HEK293 (cell line): Measurements from ENCODE around the gene TBRG1.

Source experiments
- CTCF ChIA-PET: fragments of 350-600 bp; formaldehyde crosslinking; extraction: SDS; loops from one replicate; lab custom pipeline; 2021; ENCODE audit warnings: antibody characterized with exemption; lab: Yijun Ruan, JAX
- POLR2A ChIA-PET: fragments of 300-600 bp; formaldehyde crosslinking; extraction: SDS; loops from one replicate; lab custom pipeline; 2020; ENCODE audit warnings: antibody characterized with exemption, inconsistent platforms; lab: Yijun Ruan, JAX
- H3K27ac ChIP-seq: fragments of 200-500 bp; sonication (Bioruptor generic); 2 replicates; pipeline ENCODE4 v1.5.1; 2014; ENCODE audit warnings: low read depth, low read length, control low read depth, inconsistent platforms; ENCODE audit errors: extremely low read depth
- H3K36me3 ChIP-seq, 2 experiments: fragments of 200-500 bp in 1 of 2; sonication (Bioruptor generic) in 1 of 2; 1 replicate in 1 of 2; 2 replicates in 1 of 2; pipeline ENCODE4 v1.5.1; 2014 to 2017; ENCODE audit warnings: inconsistent platforms in 2 of 2, low read length in 2 of 2; ENCODE audit not compliant: control insufficient read depth in 2 of 2, insufficient read depth in 1 of 2
- H3K4me1 ChIP-seq: fragments of 200-500 bp; sonication (Bioruptor generic); 2 replicates; pipeline ENCODE4 v1.5.1; 2014; ENCODE audit warnings: mild to moderate bottlenecking, low read length, inconsistent platforms; ENCODE audit not compliant: control insufficient read depth, insufficient read depth
- H3K4me3 ChIP-seq: 2 replicates; pipeline ENCODE4 v1.5.1; 2011; ENCODE audit warnings: low read depth, mild to moderate bottlenecking, control low read depth, low read length, moderate library complexity
- H3K9me3 ChIP-seq: fragments of 200-500 bp; sonication (Bioruptor generic); 2 replicates; pipeline ENCODE4 v1.5.1; 2014; ENCODE audit warnings: low read depth, low read length, inconsistent platforms; ENCODE audit not compliant: control insufficient read depth, insufficient read depth
- BCL11B ChIP-seq: fragments of 450-650 bp; formaldehyde crosslinking; IDR thresholded peaks from 2 replicates; pipeline ENCODE4 v1.5.1; 2016; ENCODE audit warnings: low read depth, missing biosample characterization, missing genetic modification characterization
- FEZF1 ChIP-seq: fragments of 450-650 bp; formaldehyde crosslinking; IDR thresholded peaks from 2 replicates; pipeline ENCODE4 v1.5.1; 2016; ENCODE audit warnings: missing biosample characterization, missing genetic modification characterization
- HOXA7 ChIP-seq: sonication (generic); formaldehyde crosslinking; IDR thresholded peaks from 2 replicates; pipeline ENCODE4 v1.8.1; 2022; ENCODE audit warnings: missing genetic modification reagents, borderline replicate concordance
- HOXD13 ChIP-seq: sonication (generic); formaldehyde crosslinking; IDR thresholded peaks from 2 replicates; pipeline ENCODE4 v1.8.0; 2022; ENCODE audit warnings: missing genetic modification reagents, borderline replicate concordance
- KLF8 ChIP-seq: fragments of 450-650 bp; formaldehyde crosslinking; IDR thresholded peaks from 2 replicates; pipeline ENCODE4 v1.5.1; 2016; ENCODE audit warnings: missing biosample characterization, missing genetic modification characterization
- PATZ1 ChIP-seq: fragments of 450-650 bp; formaldehyde crosslinking; IDR thresholded peaks from 2 replicates; pipeline ENCODE4 v1.5.1; 2016; ENCODE audit warnings: missing biosample characterization, missing genetic modification characterization
- PRDM2 ChIP-seq: fragments of 450-650 bp; formaldehyde crosslinking; IDR thresholded peaks from 2 replicates; pipeline ENCODE4 v1.5.1; 2016; ENCODE audit warnings: missing biosample characterization, missing genetic modification characterization, borderline replicate concordance
- SALL2 ChIP-seq: fragments of 450-650 bp; formaldehyde crosslinking; IDR thresholded peaks from 2 replicates; pipeline ENCODE4 v1.5.0; 2017; ENCODE audit warnings: missing biosample characterization, mild to moderate bottlenecking, missing genetic modification characterization, borderline replicate concordance
- ZBTB17 ChIP-seq: fragments of 450-650 bp; formaldehyde crosslinking; IDR thresholded peaks from 2 replicates; pipeline ENCODE4 v1.5.1; 2016; ENCODE audit warnings: missing biosample characterization, missing genetic modification characterization
- ZBTB26 ChIP-seq: fragments of 450-650 bp; formaldehyde crosslinking; optimal IDR thresholded peaks from 2 replicates; pipeline ENCODE3; 2016; ENCODE audit warnings: missing biosample characterization, mild to moderate bottlenecking, missing genetic modification characterization
- ZFHX2 ChIP-seq: fragments of 450-650 bp; formaldehyde crosslinking; conservative IDR thresholded peaks from 2 replicates; pipeline ENCODE4 v1.5.1; 2016; ENCODE audit warnings: missing biosample characterization, missing genetic modification characterization
- ZNF10 ChIP-seq: fragments of 450-650 bp; formaldehyde crosslinking; IDR thresholded peaks from 2 replicates; pipeline ENCODE4 v1.5.1; 2017; ENCODE audit warnings: missing biosample characterization, missing genetic modification characterization
- ZNF140 ChIP-seq: fragments of 450-650 bp; formaldehyde crosslinking; IDR thresholded peaks from 2 replicates; pipeline ENCODE4 v1.5.1; 2016; ENCODE audit warnings: missing biosample characterization, missing genetic modification characterization
- ZNF350 ChIP-seq: fragments of 450-650 bp; formaldehyde crosslinking; IDR thresholded peaks from 2 replicates; pipeline ENCODE4 v1.5.0; 2017; ENCODE audit warnings: missing biosample characterization, mild to moderate bottlenecking, missing genetic modification characterization
- ZNF585B ChIP-seq: fragments of 450-650 bp; formaldehyde crosslinking; IDR thresholded peaks from 2 replicates; pipeline ENCODE4 v1.5.1; 2016; ENCODE audit warnings: missing biosample characterization, missing genetic modification characterization
- ZNF596 ChIP-seq: fragments of 450-650 bp; IDR thresholded peaks from 2 replicates; pipeline ENCODE4 v1.5.0; 2018; ENCODE audit warnings: missing biosample characterization, mild to moderate bottlenecking, missing genetic modification characterization, moderate library complexity
- ZNF600 ChIP-seq: fragments of 450-650 bp; formaldehyde crosslinking; IDR thresholded peaks from 2 replicates; pipeline ENCODE4 v1.5.1; 2016; ENCODE audit warnings: missing biosample characterization, missing genetic modification characterization
- ZNF610 ChIP-seq: fragments of 450-650 bp; formaldehyde crosslinking; IDR thresholded peaks from 2 replicates; pipeline ENCODE4 v1.5.1; 2016; ENCODE audit warnings: missing biosample characterization, missing genetic modification characterization, borderline replicate concordance
- ZNF626 ChIP-seq: fragments of 450-650 bp; sonication (Bioruptor Pico); formaldehyde crosslinking; IDR thresholded peaks from 2 replicates; pipeline ENCODE4 v1.5.1; 2018; ENCODE audit warnings: missing biosample characterization, missing genetic modification characterization, inconsistent platforms
- ZNF639 ChIP-seq: fragments of 450-650 bp; formaldehyde crosslinking; IDR thresholded peaks from 2 replicates; pipeline ENCODE4 v1.5.1; 2016; ENCODE audit warnings: missing biosample characterization, missing genetic modification characterization
- ZNF658 ChIP-seq: fragments of 450-650 bp; formaldehyde crosslinking; IDR thresholded peaks from 2 replicates; pipeline ENCODE4; 2016; ENCODE audit warnings: missing biosample characterization, missing genetic modification characterization
- ZNF670 ChIP-seq: fragments of 450-650 bp; formaldehyde crosslinking; IDR thresholded peaks from 2 replicates; pipeline ENCODE4 v1.5.1; 2016; ENCODE audit warnings: missing biosample characterization, missing genetic modification characterization, low read depth
- ZNF677 ChIP-seq: fragments of 450-650 bp; IDR thresholded peaks from 2 replicates; pipeline ENCODE4 v1.5.0; 2018; ENCODE audit warnings: missing biosample characterization, mild to moderate bottlenecking, missing genetic modification characterization, moderate library complexity
- ZNF776 ChIP-seq: fragments of 450-650 bp; formaldehyde crosslinking; IDR thresholded peaks from 2 replicates; pipeline ENCODE4 v1.5.0; 2017; ENCODE audit warnings: missing biosample characterization, missing genetic modification characterization, borderline replicate concordance
- ZNF830 ChIP-seq: fragments of 450-650 bp; IDR thresholded peaks from 2 replicates; pipeline ENCODE4 v1.5.0; 2018; ENCODE audit warnings: missing biosample characterization, missing genetic modification characterization, low read depth, mild to moderate bottlenecking, moderate library complexity
- ZXDB ChIP-seq: fragments of 450-650 bp; formaldehyde crosslinking; IDR thresholded peaks from 2 replicates; pipeline ENCODE4 v1.5.1; 2016; ENCODE audit warnings: missing biosample characterization, missing genetic modification characterization

The TBRG1 gene

GRCh38 chr11:124629961-124630360 lies 7.3 kb downstream of the TBRG1 start:
- POLR2A ChIA-PET, result no interaction called here
- CTCF ChIA-PET, result interaction anchor here (3.3 kb wide), 1 partner anchor 14 kb away, joined by 19 read pairs; no protein-coding TSS in a partner anchor
- no peak for TF ChIP-seq BCL11B (tag by site-specific recombination)
- no peak for TF ChIP-seq ZNF140
- TF ChIP-seq HOXA7, result no peak
- TF ChIP-seq SALL2 (tag by site-specific recombination), result no peak
- no peak for TF ChIP-seq ZNF626 (tag by site-specific recombination)
- TF ChIP-seq ZNF677, result no peak
- TF ChIP-seq ZNF10 (tag by site-specific recombination), result no peak
- TF ChIP-seq PATZ1 (tag by site-specific recombination), result no peak
- no peak for TF ChIP-seq HOXD13 (CRISPR knock-in tag)
- no peak for TF ChIP-seq ZNF585B (tag by site-specific recombination)
- no peak for TF ChIP-seq ZXDB (tag by site-specific recombination)
- TF ChIP-seq, all 188 proteins: peak for 0
- H3K9me3 ChIP-seq, result no peaks in the 10 kb centered on the region
- H3K27ac ChIP-seq, result no peak overlapping the region
- no peak overlapping the region for H3K4me3 ChIP-seq
- no peaks in the 10 kb centered on the region for H3K4me1 ChIP-seq
- peaks cover 16 to 86% of the 10 kb centered on the region in 2 experiments for H3K36me3 ChIP-seq

- CTCF ChIA-PET, result interaction anchor here (0.7 to 1.0 kb wide), 6 partner anchors 8 to 232 kb away, joined by 3 to 8 read pairs (median 4); partner anchors contain the start of gene ROBO3
- Histone ChIP-seq H3K4me1 (no peaks in the 10 kb centered on the region), H3K4me3 (no peak overlapping the region), H3K27ac (no peak overlapping the region), H3K36me3 (peaks cover 14 to 90% of the 10 kb centered on the region in 2 experiments), H3K9me3 (no peaks in the 10 kb centered on the region)
- POLR2A ChIA-PET, result no interaction called here
- TF ChIP-seq ZNF600 (tag by site-specific recombination) (no peak), ZNF830 (no peak), ZNF776 (tag by site-specific recombination) (no peak), ZNF658 (tag by site-specific recombination) (no peak), KLF8 (tag by site-specific recombination) (no peak), ZBTB17 (tag by site-specific recombination) (no peak), PRDM2 (tag by site-specific recombination) (no peak), ZBTB26 (no peak), FEZF1 (tag by site-specific recombination) (no peak), ZNF596 (no peak), ZNF639 (no peak), ZNF350 (tag by site-specific recombination) (no peak), ZNF610 (no peak), ZNF670 (tag by site-specific recombination) (no peak), ZFHX2 (tag by site-specific recombination) (no peak)
These were observed 10.7 kb downstream of the TBRG1 start for GRCh38 chr11:124633355-124633754.
